Endothelial cell of umbilical vein (primary cell): ENCODE data around the gene KRTAP1-1.

Experiments used
- EZH2 ChIP-seq: IDR thresholded peaks from 2 replicates; pipeline ENCODE4 v1.6.1; 2012; ENCODE audit warnings: borderline replicate concordance, low read depth, mild to moderate bottlenecking, moderate library complexity, low read length, inconsistent platforms; ENCODE audit not compliant: severe bottlenecking
- FOS ChIP-seq: IDR thresholded peaks from 2 replicates; pipeline ENCODE4 v1.6.1; 2011; ENCODE audit warnings: mild to moderate bottlenecking, low read length, moderate library complexity, borderline replicate concordance; ENCODE audit not compliant: insufficient read depth
- JUN ChIP-seq: IDR thresholded peaks from 2 replicates; pipeline ENCODE4 v1.6.1; 2011; ENCODE audit warnings: borderline replicate concordance, low read depth; ENCODE audit not compliant: insufficient read length, insufficient read depth
- MYC ChIP-seq: IDR thresholded peaks from one replicate; pipeline ENCODE4 v1.6.1; 2011; ENCODE audit warnings: mild to moderate bottlenecking, low read depth, low read length
- POLR2A ChIP-seq: IDR thresholded peaks from 2 replicates; pipeline ENCODE4 v1.6.1; 2012; ENCODE audit warnings: low read depth, mild to moderate bottlenecking, control low read depth, low read length
- POLR2AphosphoS5 ChIP-seq: IDR thresholded peaks from 2 replicates; pipeline ENCODE4 v1.6.1; 2012; ENCODE audit warnings: low read depth, mild to moderate bottlenecking, control low read depth, low read length, moderate library complexity; ENCODE audit not compliant: insufficient read depth
- TF ChIP-seq, protein P1 (sequence below), 2 donors: IDR thresholded peaks; 1 replicate in 1 of 2; 2 replicates in 1 of 2; pipeline ENCODE4 v1.5.1; 2011; ENCODE audit warnings: low read length in 2 of 2, mild to moderate bottlenecking in 2 of 2, moderate library complexity in 2 of 2, control low read depth in 1 of 2, inconsistent platforms in 1 of 2, low read depth in 1 of 2; ENCODE audit not compliant: insufficient read depth in 1 of 2; ENCODE audit errors: extremely low read depth in 1 of 2
- TF ChIP-seq, protein P2 (sequence below): IDR thresholded peaks from 2 replicates; pipeline ENCODE4 v1.6.1; 2011; ENCODE audit not compliant: insufficient read depth, insufficient read length

DNA sequence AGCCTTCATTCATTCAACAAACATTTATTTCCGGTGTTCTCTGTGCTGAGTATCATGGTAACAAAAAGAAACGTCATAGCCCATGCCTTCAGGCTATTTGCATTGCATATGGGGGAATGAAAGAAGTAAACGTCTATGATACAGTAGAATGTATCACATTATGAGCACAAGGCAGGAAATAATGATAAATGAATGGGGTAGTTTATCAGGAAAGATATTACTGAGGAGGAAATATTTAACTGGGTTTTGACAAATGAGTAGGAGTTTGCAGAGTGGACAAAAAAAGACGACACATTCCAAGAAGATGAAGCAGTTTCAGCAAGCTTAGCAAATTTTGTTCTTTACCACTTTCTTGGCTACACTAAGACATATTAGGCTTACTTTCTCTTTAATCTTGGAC is 41.4 kb upstream of the KRTAP1-1 start:
- TF ChIP-seq, protein P1, sequence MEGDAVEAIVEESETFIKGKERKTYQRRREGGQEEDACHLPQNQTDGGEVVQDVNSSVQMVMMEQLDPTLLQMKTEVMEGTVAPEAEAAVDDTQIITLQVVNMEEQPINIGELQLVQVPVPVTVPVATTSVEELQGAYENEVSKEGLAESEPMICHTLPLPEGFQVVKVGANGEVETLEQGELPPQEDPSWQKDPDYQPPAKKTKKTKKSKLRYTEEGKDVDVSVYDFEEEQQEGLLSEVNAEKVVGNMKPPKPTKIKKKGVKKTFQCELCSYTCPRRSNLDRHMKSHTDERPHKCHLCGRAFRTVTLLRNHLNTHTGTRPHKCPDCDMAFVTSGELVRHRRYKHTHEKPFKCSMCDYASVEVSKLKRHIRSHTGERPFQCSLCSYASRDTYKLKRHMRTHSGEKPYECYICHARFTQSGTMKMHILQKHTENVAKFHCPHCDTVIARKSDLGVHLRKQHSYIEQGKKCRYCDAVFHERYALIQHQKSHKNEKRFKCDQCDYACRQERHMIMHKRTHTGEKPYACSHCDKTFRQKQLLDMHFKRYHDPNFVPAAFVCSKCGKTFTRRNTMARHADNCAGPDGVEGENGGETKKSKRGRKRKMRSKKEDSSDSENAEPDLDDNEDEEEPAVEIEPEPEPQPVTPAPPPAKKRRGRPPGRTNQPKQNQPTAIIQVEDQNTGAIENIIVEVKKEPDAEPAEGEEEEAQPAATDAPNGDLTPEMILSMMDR (IDR thresholded peaks at IDR 0.05; ENCODE audit: extremely low read depth in 1 of 2, insufficient read depth in 1 of 2, low read depth in 1 of 2, low read length in 2 of 2): no peak
- TF ChIP-seq POLR2A (no peak), POLR2AphosphoS5 (no peak), EZH2 (no peak), JUN (no peak), MYC (no peak), FOS (no peak)
- TF ChIP-seq, protein P2, sequence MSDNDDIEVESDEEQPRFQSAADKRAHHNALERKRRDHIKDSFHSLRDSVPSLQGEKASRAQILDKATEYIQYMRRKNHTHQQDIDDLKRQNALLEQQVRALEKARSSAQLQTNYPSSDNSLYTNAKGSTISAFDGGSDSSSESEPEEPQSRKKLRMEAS: no peak
